HS-27A (cell line): Measurements from ENCODE around the gene SLC4A3.

ENCODE experiments used
- DNase-seq: peaks from one replicate; pipeline ENCODE4 v3.0.0-alpha.2; 2012; ENCODE audit warnings: low read depth, missing footprints

The SLC4A3 gene

DNA sequence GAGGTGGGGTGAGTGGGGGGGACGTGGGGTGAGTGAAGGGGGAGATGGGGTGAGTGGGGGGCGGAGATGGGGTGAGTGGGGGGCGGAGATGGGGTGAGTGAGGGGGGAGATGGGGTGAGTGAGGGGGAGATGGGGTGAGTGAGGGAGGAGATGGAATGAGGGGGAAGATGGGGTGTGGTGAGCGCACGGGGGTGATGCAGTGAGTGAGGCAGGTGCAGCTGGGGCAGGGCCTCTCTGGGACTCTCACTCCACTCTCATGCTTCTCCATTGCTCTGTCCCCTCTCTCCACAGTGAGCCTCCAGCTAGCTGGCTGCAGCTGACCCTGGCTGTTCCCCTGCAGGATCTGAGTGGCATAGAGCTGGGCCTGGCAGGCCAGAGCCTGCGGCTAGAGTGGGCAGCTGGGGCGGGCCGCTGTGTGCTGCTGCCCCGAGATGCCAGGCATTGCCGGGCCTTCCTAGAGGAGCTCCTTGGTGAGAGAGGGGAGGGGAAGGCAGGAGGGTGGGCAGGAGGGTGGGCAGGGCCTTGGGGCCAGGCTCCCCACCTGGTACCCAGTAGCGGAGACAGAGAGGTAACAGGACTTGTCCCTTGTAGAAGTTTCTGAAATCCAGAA lies 13.9 kb upstream of the SLC4A3 start:
- no peak for DNase-seq

DNA sequence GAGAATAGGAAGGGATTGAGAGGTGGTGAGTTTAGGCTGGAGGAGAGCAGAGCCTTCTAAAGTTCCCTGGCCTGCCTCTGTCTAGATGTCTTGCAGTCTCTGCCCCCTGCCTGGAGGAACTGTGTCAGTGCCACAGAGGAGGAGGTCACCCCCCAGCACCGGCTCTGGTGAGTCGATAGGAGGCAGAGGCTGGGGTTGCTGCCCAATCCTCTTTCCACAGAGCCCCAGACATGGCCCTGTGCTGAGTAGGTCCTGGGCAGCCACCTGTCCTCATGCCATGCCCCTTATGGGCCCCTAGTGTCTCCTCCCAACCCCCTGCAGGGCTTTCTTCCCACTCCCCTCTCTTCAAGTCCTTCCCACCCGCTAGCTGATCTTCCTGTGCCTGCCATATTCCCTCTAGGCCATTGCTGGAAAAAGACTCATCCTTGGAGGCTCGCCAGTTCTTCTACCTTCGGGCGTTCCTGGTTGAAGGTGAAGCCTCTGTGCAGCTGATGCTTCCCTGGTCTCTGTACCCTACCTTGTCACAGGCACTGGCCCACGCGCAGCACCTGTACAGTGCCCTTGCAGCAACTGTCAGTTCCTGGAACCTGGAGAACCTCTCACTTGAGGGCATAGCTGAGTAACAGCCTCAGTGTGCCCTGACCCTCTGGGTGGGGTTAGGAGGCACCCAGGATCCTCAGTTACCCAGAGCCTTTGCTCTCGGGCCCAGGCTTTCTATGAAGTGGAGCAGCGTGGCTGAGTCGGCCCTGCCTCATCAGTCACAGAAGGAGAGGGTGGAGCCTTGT lies 13.2 kb upstream of the SLC4A3 start:
- DNase-seq, result no peak

DNA sequence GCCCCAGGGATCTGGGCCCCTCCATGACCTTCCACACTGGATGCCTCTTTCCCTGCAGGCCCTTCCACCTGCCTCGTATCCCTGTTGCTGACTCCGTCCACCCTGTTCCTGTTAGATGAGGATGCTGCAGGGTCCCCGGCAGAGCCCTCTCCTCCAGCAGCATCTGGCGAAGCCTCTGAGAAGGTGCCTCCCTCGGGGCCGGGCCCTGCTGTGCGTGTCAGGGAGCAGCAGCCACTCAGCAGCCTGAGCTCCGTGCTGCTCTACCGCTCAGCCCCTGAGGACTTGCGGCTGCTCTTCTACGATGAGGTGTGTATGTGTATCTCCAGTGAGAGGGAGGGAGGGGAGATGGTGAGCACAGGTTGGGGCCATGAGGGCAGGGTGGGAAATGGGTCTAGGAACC lies 12.4 kb upstream of the SLC4A3 start:
- DNase-seq, result no peak

DNA sequence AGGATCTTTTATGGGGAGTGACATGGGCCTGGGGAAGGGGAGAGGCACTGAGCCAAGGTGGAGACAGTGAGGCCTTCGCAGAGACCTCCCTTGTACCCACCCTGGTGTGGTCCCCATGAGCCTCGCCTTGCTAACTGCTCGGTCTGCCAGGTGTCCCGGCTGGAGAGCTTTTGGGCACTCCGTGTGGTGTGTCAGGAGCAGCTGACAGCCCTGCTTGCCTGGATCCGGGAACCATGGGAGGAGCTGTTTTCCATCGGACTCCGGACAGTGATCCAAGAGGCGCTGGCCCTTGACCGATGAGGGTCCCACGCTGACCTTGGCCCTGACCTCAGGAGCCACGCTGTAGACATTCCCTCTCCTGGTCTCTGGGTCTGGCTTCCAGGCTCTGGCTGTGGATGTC lies 11.5 kb upstream of the SLC4A3 start:
- DNase-seq, result no peak

DNA sequence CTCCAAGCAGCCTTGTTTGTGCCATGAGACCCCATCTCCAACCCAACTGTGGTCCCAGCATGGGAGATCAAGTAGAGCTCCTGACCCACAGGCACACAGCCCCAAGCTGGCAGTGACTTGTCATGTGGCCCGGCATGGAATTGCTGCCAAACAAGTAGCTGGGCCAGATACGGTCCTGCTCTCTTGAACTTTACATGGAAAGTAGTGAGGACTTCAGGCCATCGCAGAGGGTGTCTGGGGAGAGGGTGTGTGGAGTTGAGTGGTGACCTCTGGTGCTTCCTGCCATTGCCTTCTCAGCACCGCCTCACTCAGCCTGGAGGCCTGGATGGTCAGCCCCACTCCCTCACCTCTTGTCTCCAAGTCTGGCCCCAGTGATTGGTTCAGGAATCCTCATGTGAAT lies 10.9 kb upstream of the SLC4A3 start:
- no peak for DNase-seq

DNA sequence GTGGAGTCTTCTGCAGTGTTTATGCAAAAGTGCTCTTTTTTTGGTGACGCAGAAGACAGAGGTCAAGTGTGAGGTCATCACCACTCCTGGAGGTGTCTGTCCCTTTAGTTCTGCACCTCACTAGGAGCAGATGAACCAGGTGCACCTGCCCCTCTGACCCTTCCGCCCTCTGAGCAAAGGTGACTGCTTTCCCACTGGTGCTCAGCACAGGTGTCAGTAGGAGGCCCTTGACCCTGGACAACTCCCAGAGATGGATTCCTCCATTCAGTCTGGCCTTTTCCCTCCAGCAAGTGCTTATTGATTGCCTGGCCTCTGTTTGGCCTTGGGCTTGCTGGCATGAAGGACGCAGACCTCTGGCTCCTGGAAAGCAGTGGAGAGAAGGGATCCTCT lies 8.7 kb upstream of the SLC4A3 start:
- no peak for DNase-seq

DNA sequence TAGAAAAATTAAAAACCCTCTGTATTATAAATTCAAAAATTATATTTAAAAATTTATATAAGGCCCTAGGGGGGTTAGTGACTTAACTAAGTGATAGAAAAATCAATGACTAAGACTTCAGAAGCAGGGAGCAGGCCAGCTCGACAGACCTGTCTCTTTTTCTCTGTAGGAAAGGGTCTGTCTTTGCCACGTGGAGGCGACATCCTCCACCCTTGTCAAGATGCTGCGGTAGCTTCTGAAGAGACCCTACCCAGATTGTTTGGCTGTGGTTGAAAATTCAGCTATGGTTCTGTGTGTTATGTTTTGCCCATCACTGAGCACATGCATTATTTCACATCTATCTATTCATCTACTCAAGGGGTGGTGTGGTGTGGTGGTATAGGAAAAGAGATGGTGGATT lies 8.2 kb upstream of the SLC4A3 start:
- DNase-seq, result no peak

DNA sequence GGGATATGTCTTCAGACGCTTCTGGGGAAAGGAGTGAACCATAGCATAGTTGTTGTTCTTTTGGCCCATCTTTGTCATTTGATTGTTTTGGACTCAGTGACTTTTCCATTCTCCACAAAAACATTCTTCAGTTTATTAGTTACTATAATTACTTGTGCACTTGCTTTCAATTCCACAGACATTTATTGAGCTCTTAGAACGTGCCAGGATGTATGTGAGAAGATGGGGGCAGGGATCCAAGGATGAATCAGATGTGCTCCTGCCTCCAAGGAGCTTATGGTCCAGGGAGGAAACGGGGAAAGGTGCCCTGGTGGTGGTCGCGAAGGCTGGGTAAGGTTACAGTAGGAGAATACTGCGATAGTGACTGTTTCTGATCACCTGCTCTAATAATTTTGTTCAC lies 6.9 kb upstream of the SLC4A3 start:
- no peak for DNase-seq

DNA sequence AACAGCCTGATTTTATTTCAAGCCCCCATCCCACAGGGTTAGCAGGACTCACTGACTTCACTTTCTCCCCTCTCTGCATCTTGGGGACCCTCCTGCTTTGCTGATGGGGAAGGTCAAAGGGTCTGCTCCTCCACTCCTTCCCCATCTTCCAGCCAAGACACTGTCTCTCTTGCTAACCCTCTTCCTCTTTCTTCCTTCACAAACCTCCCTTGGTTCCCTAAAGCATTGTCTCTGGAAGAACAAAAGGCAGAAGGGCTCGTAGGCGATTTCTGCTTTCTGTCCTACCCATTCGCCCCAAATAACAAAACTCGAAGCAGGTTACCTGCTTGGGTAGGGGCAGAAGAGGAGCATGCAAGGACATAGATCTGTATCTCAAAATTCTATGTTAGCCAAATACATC lies 5.5 kb upstream of the SLC4A3 start:
- DNase-seq, result no peak

DNA sequence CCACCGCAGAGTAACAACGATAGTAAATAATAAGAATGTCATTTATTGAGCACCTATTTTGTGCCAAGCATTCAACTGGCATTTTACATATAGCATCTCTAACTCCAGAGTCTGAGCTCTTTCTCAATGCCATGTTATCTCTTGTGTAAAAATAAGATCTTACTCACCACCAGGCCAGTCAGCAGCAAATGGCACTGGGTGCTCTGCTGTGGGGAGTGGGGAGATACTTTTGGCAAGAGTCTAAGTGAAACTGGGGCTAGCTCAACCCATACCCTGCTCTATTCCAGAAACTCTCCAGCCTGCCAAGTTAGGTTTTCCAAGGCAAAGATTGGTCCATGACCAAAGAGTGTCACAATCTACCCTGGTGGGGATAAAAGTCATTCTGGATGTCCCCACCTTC lies 5.0 kb upstream of the SLC4A3 start:
- no peak for DNase-seq

DNA sequence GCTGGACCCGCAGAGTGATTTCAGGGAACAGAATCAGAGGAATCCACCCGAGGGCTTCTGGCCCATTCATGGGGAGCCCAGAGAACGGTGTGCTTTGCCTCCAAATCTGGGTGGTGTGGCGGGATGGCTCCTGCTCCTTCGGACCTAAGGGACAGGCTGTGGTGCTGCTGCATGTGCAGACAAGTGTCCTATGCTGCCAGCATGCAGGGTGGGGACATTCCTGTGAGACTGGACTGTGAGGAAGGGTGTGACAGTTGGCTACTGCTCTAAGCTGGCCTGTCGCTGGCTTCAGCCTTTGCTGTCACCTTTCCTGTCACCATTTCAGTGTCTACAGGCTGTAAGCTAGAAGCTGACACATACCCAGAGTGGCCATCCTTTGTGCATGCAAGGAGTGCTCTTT lies 2.9 kb upstream of the SLC4A3 start:
- DNase-seq, result no peak

DNA sequence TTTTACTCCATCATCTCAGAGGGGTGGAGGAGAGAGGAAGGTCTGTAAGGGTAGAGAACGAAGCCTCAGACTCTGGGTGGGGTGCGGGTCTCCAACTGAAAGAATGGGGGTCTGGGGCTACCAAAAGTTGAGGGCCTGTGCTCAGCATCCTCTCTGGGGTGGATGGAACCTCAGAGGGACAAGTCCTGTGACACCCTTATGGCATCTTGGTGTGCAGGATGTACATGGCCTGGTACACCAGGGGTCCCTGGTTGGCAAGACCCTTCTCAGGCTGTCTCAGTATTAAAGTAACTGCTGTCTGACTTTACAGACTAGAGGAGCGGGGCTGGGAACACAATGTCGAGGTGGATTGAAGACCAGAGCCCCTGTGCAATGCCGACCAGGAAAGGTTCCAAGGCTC lies 2.3 kb upstream of the SLC4A3 start:
- no peak for DNase-seq

DNA sequence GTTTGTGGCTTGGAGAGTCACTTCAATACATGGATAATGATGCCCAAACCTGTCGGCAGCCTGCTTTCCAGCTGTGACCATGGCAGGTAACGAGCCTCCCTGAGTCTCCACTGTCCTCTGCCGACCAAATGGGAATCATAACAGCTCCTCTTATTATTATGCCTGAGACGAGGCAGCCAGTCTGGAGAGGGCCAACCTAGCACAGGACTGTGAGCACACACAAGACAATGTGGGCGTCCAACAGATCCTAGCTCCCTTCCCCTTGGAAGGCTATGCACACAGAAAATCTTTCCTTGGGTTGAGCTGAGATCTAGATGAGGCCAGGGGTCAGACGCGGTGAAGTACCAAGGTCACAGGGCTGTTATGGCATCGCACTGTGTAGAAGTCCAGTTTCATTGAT lies 890 bp upstream of the SLC4A3 start:
- DNase-seq, result no peak

DNA sequence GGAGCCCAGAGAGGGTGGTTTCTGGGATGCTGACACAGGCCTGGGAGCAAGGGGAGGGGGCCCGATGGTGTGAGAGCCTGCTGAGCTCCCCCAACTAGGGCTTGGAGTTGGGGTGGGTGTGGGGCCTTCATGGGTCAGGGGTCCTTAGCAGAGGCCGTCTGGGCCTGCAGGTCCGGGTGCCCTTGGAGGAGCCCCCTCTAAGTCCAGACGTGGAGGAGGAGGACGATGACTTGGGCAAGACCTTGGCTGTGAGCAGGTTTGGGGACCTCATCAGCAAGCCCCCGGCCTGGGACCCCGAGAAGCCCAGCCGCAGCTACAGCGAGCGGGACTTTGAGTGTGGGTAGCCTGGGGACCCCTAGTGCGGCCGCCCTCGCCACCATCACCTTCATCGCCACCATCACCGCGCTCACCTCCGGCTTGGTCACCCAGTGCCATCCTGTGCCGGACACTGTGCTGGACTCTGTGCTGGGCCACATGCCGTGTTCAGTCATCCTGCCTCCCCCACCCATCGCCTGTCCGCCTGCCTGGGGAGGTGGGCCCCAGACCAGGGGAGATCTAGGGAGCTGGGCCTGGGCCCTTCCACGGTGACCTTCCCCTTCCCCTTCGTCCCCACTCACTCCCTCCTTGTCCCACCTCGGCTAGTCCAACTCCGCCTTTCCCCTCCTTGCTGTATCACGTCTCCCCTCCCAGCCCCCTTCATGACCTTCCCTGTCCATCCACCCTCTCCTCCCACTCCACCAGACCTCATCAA lies 980 bp downstream of the SLC4A3 start:
- DNase-seq, result no peak

DNA sequence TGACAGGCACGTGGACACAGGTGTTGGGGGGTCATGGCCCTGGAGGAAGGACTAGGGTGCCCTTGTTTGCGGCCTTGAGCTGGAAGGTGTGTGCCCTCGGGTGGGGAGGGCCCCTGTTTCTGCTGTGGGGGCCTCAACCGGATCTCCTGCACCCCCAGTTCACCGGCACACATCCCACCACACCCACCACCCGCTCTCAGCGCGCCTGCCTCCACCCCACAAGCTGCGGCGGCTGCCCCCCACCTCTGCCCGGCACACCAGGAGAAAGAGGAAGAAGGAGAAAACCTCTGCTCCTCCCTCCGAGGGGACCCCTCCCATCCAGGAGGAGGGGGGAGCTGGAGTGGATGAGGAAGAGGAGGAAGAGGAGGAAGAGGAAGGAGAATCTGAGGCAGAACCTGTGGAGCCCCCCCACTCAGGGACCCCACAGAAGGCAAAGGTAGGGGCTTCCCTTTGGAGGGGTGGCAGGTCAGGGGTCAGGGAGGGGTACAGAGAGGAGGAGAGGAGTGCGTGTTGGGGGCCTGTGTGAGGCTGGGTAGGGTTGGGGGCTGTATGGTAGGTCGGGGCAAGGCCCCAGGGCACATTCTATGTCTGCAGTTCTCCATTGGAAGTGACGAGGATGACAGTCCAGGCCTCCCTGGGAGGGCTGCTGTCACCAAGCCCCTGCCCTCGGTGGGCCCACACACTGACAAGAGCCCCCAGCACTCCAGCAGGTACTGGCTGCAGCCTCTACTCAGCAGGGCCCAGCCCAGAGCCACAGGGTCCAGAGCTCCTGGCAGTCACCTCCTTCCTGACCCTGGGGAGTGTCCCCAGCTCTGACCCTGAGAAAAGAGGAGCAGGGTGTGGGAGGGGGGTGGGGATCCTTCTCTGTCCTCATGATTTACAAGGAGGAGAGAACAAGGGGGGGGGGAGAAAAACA lies 1.8 kb downstream of the SLC4A3 start:
- DNase-seq, result no peak

DNA sequence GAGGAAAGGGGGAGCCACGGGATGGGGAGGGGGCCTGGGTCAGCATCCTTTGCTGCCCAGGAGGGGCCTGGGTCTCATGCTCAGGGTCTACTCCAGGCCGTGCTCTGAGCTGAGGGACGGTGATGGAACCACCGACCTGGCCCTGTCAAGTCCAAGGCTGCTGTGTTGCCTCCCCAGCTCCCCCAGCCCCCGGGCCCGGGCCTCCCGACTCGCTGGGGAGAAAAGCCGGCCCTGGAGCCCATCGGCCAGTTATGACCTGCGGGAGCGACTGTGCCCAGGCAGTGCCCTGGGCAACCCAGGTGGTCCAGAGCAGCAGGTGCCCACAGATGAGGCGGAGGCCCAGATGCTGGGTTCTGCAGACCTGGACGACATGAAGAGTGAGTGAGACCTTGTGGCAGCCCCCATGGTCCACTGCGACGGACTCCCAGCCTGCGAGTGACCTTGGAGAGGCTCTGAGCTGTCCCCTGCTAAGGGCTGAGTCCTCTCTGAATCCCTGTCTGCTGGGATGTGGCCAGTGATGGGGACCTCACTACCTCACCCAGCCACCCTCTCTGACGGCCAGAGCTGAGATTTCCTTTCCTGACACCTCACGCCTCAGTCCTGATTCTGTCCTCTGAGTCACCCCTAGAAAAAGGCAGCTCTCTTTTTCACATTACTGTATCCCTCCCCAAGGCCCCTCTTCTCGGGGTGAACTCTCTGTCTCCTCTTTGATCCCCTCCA lies 2.7 kb downstream of the SLC4A3 start:
- DNase-seq, result no peak

DNA sequence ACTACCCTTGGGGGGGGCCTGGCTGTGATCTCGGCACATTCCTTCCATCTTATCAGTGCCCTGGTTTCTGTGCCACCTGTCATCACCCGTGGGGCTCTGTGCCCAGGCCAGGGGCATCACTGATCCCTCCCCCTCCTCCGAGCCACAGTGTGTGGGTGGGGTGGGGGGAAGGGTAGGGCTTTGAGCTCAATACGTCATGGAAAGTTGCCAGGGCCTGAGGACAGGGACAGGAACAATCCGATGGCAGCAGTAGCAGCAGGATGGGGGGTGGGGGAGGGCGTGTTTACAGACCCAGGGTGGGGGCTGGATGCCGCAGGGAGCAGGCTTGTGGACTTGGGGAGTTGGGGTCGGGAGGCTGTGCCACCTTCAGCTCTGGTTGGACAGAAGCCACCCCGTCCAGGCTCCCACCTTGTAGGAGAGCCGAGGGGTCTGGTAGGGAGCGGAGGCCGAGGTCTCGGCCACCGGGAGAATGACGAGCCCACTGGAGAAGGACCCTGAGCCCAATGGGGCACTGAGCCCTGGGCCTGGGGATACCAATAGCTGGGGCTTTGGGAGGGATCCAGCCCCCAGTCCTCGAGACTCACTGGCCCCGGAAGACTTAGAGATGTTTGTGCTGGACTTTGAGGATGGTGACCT lies 3.5 kb downstream of the SLC4A3 start:
- no peak for DNase-seq

DNA sequence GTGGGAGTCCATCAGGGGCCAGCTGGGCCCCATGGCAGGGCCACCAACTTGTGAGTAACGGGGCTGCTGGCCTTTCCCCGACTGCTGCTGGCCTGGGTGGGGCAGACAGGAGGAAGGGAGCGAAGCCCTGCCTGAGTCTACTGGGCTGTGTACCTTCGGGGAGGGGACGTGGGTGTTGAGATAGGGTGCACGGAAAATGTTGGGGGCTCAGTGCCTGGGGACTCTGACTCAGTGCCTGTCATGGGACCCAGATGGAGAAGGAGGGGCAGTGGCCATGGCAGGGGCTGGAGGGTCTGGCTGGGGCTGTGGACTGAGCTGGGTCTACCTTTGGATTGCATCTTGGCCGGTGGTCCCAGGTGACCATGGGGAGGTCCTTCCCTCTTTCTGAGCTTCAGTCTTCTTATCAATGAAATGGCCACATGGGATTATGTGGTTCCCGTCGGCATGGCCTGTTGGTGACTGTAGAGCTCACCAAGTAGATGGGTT lies 4.0 kb downstream of the SLC4A3 start:
- DNase-seq, result no peak

DNA sequence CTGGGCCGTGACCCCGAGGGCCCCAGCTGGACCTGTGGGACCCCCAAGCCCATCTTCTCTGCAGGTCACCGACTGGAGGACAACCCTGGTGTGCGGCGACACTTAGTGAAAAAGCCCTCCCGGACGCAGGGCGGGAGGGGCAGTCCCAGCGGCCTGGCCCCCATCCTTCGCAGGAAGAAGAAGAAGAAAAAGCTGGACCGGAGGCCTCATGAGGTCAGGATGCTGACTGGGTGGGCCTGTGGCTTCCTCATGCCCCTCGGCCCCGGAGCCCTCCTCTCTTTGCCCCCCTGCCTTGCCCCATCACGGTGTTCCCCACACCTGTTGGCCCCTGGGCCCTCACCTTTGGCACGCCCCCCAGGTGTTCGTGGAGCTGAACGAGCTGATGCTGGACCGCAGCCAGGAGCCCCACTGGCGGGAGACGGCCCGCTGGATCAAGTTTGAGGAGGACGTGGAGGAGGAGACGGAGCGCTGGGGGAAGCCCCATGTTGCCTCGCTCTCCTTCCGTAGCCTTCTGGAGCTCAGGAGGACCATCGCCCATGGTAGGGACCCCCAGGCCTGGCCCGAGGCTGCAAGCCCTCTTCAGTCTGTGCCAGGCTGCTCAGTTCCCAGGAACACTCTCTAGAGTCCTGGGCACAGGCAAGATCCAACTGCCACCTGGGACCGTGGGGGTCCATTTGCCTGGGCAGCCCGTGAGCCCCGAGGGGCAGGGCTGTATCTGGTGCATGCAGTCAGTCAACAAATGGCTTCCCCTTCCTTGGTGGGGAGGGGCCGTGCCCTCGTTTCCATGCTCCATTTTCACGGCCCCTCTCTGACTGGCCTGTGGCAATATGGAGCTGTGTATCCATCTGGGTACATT lies 4.7 kb downstream of the SLC4A3 start:
- no peak for DNase-seq

DNA sequence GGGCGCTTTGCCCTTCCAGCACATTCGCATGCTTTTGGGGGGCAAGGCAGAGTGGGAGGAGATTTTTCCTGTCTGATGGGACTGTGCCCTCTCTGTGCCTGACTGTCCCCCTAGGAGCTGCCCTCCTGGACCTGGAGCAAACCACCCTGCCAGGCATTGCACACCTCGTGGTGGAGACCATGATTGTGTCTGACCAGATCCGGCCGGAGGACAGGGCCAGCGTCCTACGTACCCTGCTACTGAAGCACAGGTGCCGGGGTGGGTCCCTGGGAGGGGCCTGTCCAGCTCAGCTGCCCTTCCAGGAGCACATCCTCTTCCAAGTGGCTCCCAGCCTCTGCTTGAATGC lies 5.3 kb downstream of the SLC4A3 start:
- no peak for DNase-seq
